Mesendoderm (in vitro differentiated cells): ENCODE data around the gene ZC2HC1B.
"Not testable (repeated sequence)": the region's sequence is repeated elsewhere in the genome, so short reads cannot be mapped to it uniquely, and the experiment has no call there.

Experiments used
- DNase-seq: peaks from one replicate; pipeline ENCODE4 v3.0.0; 2013
- H2AK5ac ChIP-seq: 2 replicates; pipeline ENCODE4 v1.6.1; 2013; ENCODE audit warnings: low read length, inconsistent platforms
- H2BK120ac ChIP-seq: 2 replicates; pipeline ENCODE4 v1.6.1; 2013; ENCODE audit warnings: low read depth, mild to moderate bottlenecking, low read length, moderate library complexity, mixed read lengths
- H2BK15ac ChIP-seq: replicated peaks from 2 replicates; pipeline ENCODE4 v1.6.1; 2013; ENCODE audit warnings: low read depth, mild to moderate bottlenecking, moderate library complexity
- H2BK5ac ChIP-seq: 2 replicates; pipeline ENCODE4 v1.6.1; 2013; ENCODE audit warnings: low read length, inconsistent platforms
- H3K18ac ChIP-seq: 2 replicates; pipeline ENCODE4 v1.6.1; 2013; ENCODE audit warnings: mild to moderate bottlenecking, low read length, mixed read lengths
- H3K23ac ChIP-seq: one replicate; pipeline ENCODE4 v1.6.1; 2013; ENCODE audit warnings: low read length
- H3K27ac ChIP-seq: 2 replicates; pipeline ENCODE4 v1.5.1; 2013; ENCODE audit warnings: low read depth, mild to moderate bottlenecking, inconsistent platforms, low read length, moderate library complexity
- H3K27me3 ChIP-seq: 2 replicates; pipeline ENCODE4 v1.6.1; 2013; ENCODE audit warnings: low read length, control low read depth, mild to moderate bottlenecking, inconsistent platforms; ENCODE audit not compliant: insufficient read depth, poor library complexity
- H3K36me3 ChIP-seq: 2 replicates; pipeline ENCODE4 v1.6.1; 2013; ENCODE audit warnings: low read length, inconsistent platforms; ENCODE audit not compliant: control insufficient read depth, insufficient read depth
- H3K4ac ChIP-seq: one replicate; pipeline ENCODE4 v1.6.1; 2013; ENCODE audit warnings: low read depth, mild to moderate bottlenecking, low read length, moderate library complexity
- H3K4me1 ChIP-seq: 2 replicates; pipeline ENCODE4 v1.6.1; 2013; ENCODE audit warnings: low read depth, low read length, inconsistent platforms; ENCODE audit not compliant: control insufficient read depth
- H3K4me2 ChIP-seq: 2 replicates; pipeline ENCODE4 v1.6.1; 2013; ENCODE audit warnings: low read length
- H3K4me3 ChIP-seq: 2 replicates; pipeline ENCODE4 v1.5.1; 2013; ENCODE audit warnings: mild to moderate bottlenecking, low read length
- H3K56ac ChIP-seq: one replicate; pipeline ENCODE4 v1.6.1; 2013; ENCODE audit warnings: low read length
- H3K79me1 ChIP-seq: 2 replicates; pipeline ENCODE4 v1.6.1; 2013; ENCODE audit warnings: low read length, inconsistent platforms
- H3K79me2 ChIP-seq: 2 replicates; pipeline ENCODE4 v1.6.1; 2013; ENCODE audit warnings: mild to moderate bottlenecking, low read length; ENCODE audit not compliant: control insufficient read depth, insufficient read depth
- H3K9ac ChIP-seq: 2 replicates; pipeline ENCODE4 v1.6.1; 2013; ENCODE audit warnings: low read length, inconsistent platforms
- H4K5ac ChIP-seq: one replicate; pipeline ENCODE4 v1.6.1; 2013; ENCODE audit warnings: low read length
- H4K8ac ChIP-seq: one replicate; pipeline ENCODE4 v1.6.1; 2013; ENCODE audit warnings: low read depth, mild to moderate bottlenecking, control low read depth, low read length, moderate library complexity
- WGBS: extraction: QIAGEN DNeasy Blood & Tissue Kit; methylation state at CpG from one replicate; pipeline ENCODE4 v1.1.7; 2013; ENCODE audit warnings: low lambda C conversion rate, missing lambda C conversion rate; ENCODE audit not compliant: insufficient coverage; ENCODE audit errors: extremely low coverage; 5-methylcytosine and 5-hydroxymethylcytosine counted together

The ZC2HC1B gene

DNA sequence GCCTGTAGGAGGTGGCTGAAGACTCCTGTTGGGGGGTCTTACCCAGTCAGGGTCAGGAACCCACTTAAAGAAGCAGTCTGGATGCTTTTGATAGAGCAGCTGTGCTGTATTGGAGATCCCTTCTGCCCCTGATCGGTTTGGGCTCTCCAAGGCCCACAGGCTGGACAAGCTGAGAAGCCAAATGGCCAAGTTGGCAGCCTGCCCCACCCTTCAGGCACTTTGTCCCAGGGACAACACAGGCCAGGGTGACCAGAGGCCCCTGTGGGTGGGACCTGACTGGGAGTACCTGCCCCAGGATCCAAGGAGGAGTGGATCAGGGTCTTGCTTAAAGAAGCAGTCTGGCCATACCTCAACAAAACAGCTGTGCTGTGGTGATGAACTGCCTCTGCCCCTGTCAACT lies 48.4 kb downstream of the ZC2HC1B start:
- Histone ChIP-seq H3K18ac (no peak overlapping the region), H2BK5ac (no peak overlapping the region), H3K36me3 (no peaks in the 10 kb centered on the region), H3K9ac (no peak overlapping the region), H2AK5ac (no peak overlapping the region), H3K4me2 (no peak overlapping the region), H3K4me1 (no peaks in the 10 kb centered on the region), H3K56ac (no peak overlapping the region), H2BK120ac (no peak overlapping the region), H3K23ac (no peak overlapping the region), H4K8ac (no peak overlapping the region), H4K5ac (no peak overlapping the region), H3K4me3 (no peak overlapping the region), H3K4ac (no peak overlapping the region), H3K79me2 (no peaks in the 10 kb centered on the region), H3K79me1 (no peaks in the 10 kb centered on the region), H3K27ac (no peak overlapping the region), H3K27me3 (no peaks in the 10 kb centered on the region), H2BK15ac (no peak overlapping the region)
- WGBS = no CpG with 5 or more reads among the region's 1 CpG
- no peak for DNase-seq

DNA sequence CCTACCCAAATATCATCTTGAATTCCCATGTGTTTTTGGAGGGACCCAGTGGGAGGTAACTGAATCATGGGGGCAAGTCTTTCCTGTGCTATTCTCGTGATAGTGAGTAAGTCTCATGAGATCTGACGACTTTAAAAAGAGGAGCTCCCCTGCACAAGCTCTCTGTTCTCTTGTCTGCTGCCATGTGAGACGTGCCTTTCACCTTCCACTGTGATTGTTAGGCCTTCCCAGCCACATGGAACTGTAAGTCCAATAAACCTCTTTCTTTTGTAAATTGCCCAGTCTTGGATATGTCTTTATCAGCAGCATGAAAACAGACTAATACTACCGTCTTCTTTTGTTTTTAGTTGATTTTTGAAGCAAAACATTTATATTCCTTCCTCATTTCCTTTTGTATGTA lies 52.8 kb downstream of the ZC2HC1B start:
- H4K5ac ChIP-seq, H3K56ac ChIP-seq, H3K23ac ChIP-seq, H3K27ac ChIP-seq, H3K4me2 ChIP-seq, H3K9ac ChIP-seq, H3K79me1 ChIP-seq, H3K4me3 ChIP-seq, H2BK5ac ChIP-seq, H2BK120ac ChIP-seq, DNase-seq, H3K4me1 ChIP-seq, H3K4ac ChIP-seq, H3K27me3 ChIP-seq, H4K8ac ChIP-seq, H2AK5ac ChIP-seq, H3K79me2 ChIP-seq, H3K18ac ChIP-seq, H2BK15ac ChIP-seq, H3K36me3 ChIP-seq: not testable (repeated sequence)
- WGBS = no CpG with 5 or more reads among the region's 4 CpGs

DNA sequence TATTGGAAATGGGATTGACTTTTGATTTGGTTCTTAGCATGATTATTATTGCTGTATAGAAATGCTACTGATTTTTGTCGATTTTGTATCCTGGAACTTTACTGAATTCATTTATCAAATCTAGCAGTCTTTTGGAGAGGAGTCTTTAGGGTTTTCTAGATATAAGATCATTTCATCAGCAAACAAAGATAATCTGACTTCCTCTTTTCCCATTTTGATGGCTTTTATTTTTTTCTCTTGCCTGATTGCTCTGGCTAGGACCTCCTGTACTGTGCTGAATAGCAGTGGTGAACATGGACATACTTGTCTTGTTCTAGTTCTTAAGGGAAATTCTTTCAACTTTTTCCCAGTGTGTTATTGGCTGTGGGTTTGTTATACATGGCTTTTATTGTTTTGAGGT lies 64.6 kb downstream of the ZC2HC1B start:
- Histone ChIP-seq H3K9ac (no peak overlapping the region), H4K8ac (no peak overlapping the region), H3K56ac (no peak overlapping the region), H3K4me3 (no peak overlapping the region), H3K27me3 (no peaks in the 10 kb centered on the region), H2BK5ac (no peak overlapping the region), H3K18ac (no peak overlapping the region), H2BK120ac (no peak overlapping the region), H3K36me3 (no peaks in the 10 kb centered on the region), H4K5ac (no peak overlapping the region), H3K27ac (no peak overlapping the region), H3K79me1 (no peaks in the 10 kb centered on the region), H3K79me2 (no peaks in the 10 kb centered on the region), H2BK15ac (no peak overlapping the region), H2AK5ac (no peak overlapping the region), H3K23ac (no peak overlapping the region), H3K4me1 (no peaks in the 10 kb centered on the region), H3K4me2 (no peak overlapping the region), H3K4ac (no peak overlapping the region)
- no CpG with 5 or more reads among the region's 1 CpG for WGBS
- DNase-seq = no peak

DNA sequence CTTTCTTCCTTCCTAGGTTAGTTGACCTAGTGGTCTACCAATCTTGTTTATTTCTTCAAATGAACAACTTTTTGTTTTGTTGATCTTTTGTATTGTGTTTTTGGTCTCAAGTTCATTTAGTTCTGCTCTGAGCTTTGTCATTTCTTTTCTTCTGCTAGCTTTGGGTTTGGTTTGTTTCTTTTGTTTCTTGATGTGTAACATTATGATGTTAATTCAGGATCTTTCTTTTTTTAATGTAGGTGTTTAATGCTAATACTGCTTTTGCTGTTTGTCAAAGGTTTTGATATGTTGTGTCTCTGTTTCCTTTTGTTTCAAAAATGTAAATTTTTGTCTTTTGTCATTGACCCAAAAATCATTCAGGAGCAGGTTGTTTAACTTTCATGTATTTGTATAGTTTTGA lies 65.7 kb downstream of the ZC2HC1B start:
- H3K4ac ChIP-seq = no peak overlapping the region
- no peak overlapping the region for H2BK120ac ChIP-seq
- no peaks in the 10 kb centered on the region for H3K36me3 ChIP-seq
- H4K8ac ChIP-seq = no peak overlapping the region
- H3K4me1 ChIP-seq = no peaks in the 10 kb centered on the region
- H4K5ac ChIP-seq = no peak overlapping the region
- no peaks in the 10 kb centered on the region for H3K79me2 ChIP-seq
- H3K23ac ChIP-seq = no peak overlapping the region
- H3K4me3 ChIP-seq = no peak overlapping the region
- H3K27me3 ChIP-seq = no peaks in the 10 kb centered on the region
- H3K79me1 ChIP-seq = no peaks in the 10 kb centered on the region
- DNase-seq = no peak
- H3K18ac ChIP-seq = no peak overlapping the region
- no peak overlapping the region for H2BK15ac ChIP-seq
- H3K9ac ChIP-seq = no peak overlapping the region
- no peak overlapping the region for H3K56ac ChIP-seq
- H2BK5ac ChIP-seq = no peak overlapping the region
- no peak overlapping the region for H3K4me2 ChIP-seq
- no peak overlapping the region for H2AK5ac ChIP-seq
- no peak overlapping the region for H3K27ac ChIP-seq

DNA sequence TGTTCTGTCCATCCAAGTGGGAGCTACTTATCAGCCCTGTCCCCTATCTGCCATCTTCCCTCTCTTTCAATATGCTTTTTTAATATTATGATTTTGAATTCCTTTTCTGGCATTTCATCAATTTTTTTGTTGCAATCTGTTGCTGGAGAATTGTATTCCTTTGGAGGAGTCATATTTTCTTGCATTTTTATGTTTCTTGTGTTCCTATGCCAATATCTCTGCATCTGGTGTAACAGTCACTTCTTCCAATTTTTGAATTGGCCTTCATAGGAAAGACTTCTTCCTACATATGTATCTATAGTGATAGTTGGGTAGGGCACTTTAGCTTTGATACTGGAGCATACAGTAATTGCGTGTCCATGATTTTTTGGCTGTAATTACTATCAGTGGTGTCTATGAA lies 70.1 kb downstream of the ZC2HC1B start:
- Histone ChIP-seq H2AK5ac (no peak overlapping the region), H3K27ac (no peak overlapping the region), H2BK15ac (no peak overlapping the region), H3K18ac (no peak overlapping the region), H3K23ac (no peak overlapping the region), H3K79me2 (no peaks in the 10 kb centered on the region), H3K36me3 (no peaks in the 10 kb centered on the region), H4K8ac (no peak overlapping the region), H2BK5ac (no peak overlapping the region), H4K5ac (no peak overlapping the region), H3K56ac (no peak overlapping the region), H3K4me2 (no peak overlapping the region), H3K79me1 (no peaks in the 10 kb centered on the region), H2BK120ac (no peak overlapping the region), H3K4me3 (no peak overlapping the region), H3K4ac (no peak overlapping the region), H3K4me1 (no peaks in the 10 kb centered on the region), H3K27me3 (no peaks in the 10 kb centered on the region), H3K9ac (no peak overlapping the region)
- no CpG with 5 or more reads among the region's 1 CpG for WGBS
- no peak for DNase-seq

DNA sequence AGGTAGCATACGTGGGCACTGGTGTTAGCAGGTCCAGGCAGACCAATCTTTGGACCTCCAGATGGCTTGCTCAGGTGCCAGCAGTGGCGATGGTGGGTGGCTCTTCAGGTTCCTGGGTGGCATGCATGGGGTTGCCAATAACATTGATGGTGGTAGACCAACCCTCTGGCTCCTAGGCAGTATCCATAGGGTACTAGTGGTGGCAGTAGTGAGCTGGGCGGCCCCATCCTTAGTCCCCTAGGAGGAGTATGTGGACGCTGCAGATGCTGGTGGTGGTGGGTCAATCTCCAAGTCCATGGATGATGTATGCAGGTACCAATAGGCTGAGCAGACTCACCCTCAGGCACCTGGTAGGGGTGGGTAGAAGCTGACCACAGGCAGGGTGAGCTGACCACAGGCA lies 70.6 kb downstream of the ZC2HC1B start:
- Histone ChIP-seq H2BK5ac (no peak overlapping the region), H2AK5ac (no peak overlapping the region), H3K79me2 (no peaks in the 10 kb centered on the region), H3K36me3 (no peaks in the 10 kb centered on the region), H3K27me3 (no peaks in the 10 kb centered on the region), H3K56ac (no peak overlapping the region), H3K9ac (no peak overlapping the region), H3K4ac (no peak overlapping the region), H3K4me2 (no peak overlapping the region), H3K23ac (no peak overlapping the region), H3K27ac (no peak overlapping the region), H2BK120ac (no peak overlapping the region), H4K5ac (no peak overlapping the region), H3K4me1 (no peaks in the 10 kb centered on the region), H2BK15ac (no peak overlapping the region), H3K18ac (no peak overlapping the region), H3K79me1 (no peaks in the 10 kb centered on the region), H3K4me3 (no peak overlapping the region), H4K8ac (no peak overlapping the region)
- no peak for DNase-seq
- no CpG with 5 or more reads among the region's 4 CpGs for WGBS
